ENCODE results near the gene TAF4B.

- no peak for TF ChIP-seq EGR1 (IDR thresholded peaks at IDR 0.05; ENCODE audit: low read depth in 2 of 2)
- no peak for TF ChIP-seq CTCF (IDR thresholded peaks at IDR 0.05; ENCODE audit: low read depth, low read length, missing input control)
- no peak for TF ChIP-seq MAX (IDR thresholded peaks at IDR 0.05)
- TF ChIP-seq ATF3 (IDR thresholded peaks at IDR 0.05) = no peak
These were observed 32.5 kb downstream of the TAF4B start for GRCh38 chr18:26258711-26259110.
